CD4-positive, CD25-positive, alpha-beta regulatory T cell (primary cell): ENCODE data around the gene GSTA3. TPM values are rescaled to one million over a fixed set of nuclear protein-coding genes. Genes with fewer than 3 reads are reported as not detected.

Experiments used
- ATAC-seq, 2 donors: fragments of 150-1000 bp; cut with Tn5 transposase; one replicate each; pipeline ENCODE4 v1.10.0; 2021; ENCODE audit warnings: low read depth in 2 of 2, moderate number of reproducible peaks in 2 of 2, moderate library complexity in 1 of 2
- DNase-seq, 3 donors: peaks; one replicate each; pipeline versions ENCODE4 v3.0.0 to v3.0.0-alpha.2; 2012 to 2022; ENCODE audit warnings: mixed read lengths in 1 of 3
- H3K27ac ChIP-seq: one replicate; pipeline ENCODE4 v1.7.0; 2013; ENCODE audit warnings: mild to moderate bottlenecking, low read length; ENCODE audit not compliant: insufficient read depth, poor library complexity, severe bottlenecking
- H3K27me3 ChIP-seq: one replicate; pipeline ENCODE4 v1.7.0; 2013; ENCODE audit warnings: low read length; ENCODE audit not compliant: control insufficient read depth, insufficient read depth
- H3K36me3 ChIP-seq: one replicate; pipeline ENCODE4 v1.7.0; 2013; ENCODE audit warnings: mild to moderate bottlenecking, low read length, moderate library complexity; ENCODE audit not compliant: control insufficient read depth, insufficient read depth
- H3K4me1 ChIP-seq: 2 replicates; pipeline ENCODE4 v1.7.0; 2013; ENCODE audit warnings: mild to moderate bottlenecking, low read length; ENCODE audit not compliant: insufficient read depth, control insufficient read depth, poor library complexity, severe bottlenecking
- H3K4me3 ChIP-seq: one replicate; pipeline ENCODE4 v1.7.0; 2013; ENCODE audit warnings: low read depth, mild to moderate bottlenecking, low read length, moderate library complexity
- H3K9me3 ChIP-seq, 2 experiments: 1 replicate in 1 of 2; 2 replicates in 1 of 2; pipeline ENCODE4 v1.7.0; 2013; ENCODE audit warnings: low read length in 2 of 2, mild to moderate bottlenecking in 1 of 2, moderate library complexity in 1 of 2; ENCODE audit not compliant: control insufficient read depth in 2 of 2
- H3K27ac Mint-ChIP-seq, 3 donors: one replicate each; pipeline ENCODE4 v1.8.0; 2020 to 2022; ENCODE audit warnings: mild to moderate bottlenecking in 3 of 3, mixed read lengths in 3 of 3, moderate library complexity in 2 of 3
- H3K27me3 Mint-ChIP-seq: one replicate; pipeline ENCODE4 v1.8.0; 2022; ENCODE audit warnings: mild to moderate bottlenecking, mixed read lengths
- H3K36me3 Mint-ChIP-seq: one replicate; pipeline ENCODE4 v1.8.0; 2020; ENCODE audit warnings: mixed read lengths
- H3K4me1 Mint-ChIP-seq, 4 donors: one replicate each; pipeline ENCODE4 v1.8.0; 2020 to 2022; ENCODE audit warnings: mixed read lengths in 4 of 4, mild to moderate bottlenecking in 1 of 4
- H3K4me3 Mint-ChIP-seq, 4 donors: one replicate each; pipeline ENCODE4 v1.8.0; 2020 to 2022; ENCODE audit warnings: mild to moderate bottlenecking in 4 of 4, mixed read lengths in 4 of 4, moderate library complexity in 3 of 4
- H3K9me3 Mint-ChIP-seq, 7 donors: one replicate each; pipeline ENCODE4 v1.8.0; 2020 to 2022; ENCODE audit warnings: mixed read lengths in 7 of 7, mild to moderate bottlenecking in 3 of 7, moderate library complexity in 2 of 7
- polyA plus RNA-seq, 4 donors: library from polyadenylated mRNA; unstranded; fragments of 300-500 nt; fragmentation: Illumina TruSeq; gene quantifications; one replicate each; pipeline ENCODE4 v1.2.3, GENCODE V29; 2021
- total RNA-seq: library from RNA; stranded (reverse); gene quantifications from one replicate; pipeline ENCODE4 v1.2.3, GENCODE V29; 2022

GSTA3 gene
- total and polyA plus RNA-seq, 5 donors from 2014 or later, result not detected

DNA sequence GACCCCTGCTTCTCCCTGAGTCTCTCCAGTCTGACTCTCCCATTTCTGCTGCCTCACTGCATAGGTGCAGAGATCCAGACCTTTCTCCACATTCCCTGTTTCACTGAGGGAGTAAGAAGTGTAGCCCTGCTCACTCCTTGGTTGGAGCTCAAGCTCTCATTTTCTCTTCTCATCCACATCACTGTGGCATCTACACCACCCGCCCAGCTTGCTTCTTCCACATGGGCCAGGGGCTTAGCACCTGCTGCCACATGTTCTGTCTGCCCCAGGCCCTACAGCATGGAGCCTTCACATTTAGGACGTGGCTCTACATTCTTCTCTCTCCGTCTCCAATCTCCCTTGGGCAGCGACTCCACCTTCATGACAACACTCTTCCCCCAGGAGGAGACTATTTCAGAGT lies 60.4 kb downstream of the GSTA3 start:
- no peaks in the 10 kb centered on the region for H3K4me1 Mint-ChIP-seq
- Histone ChIP-seq H3K4me3 (no peak overlapping the region), H3K36me3 (no peaks in the 10 kb centered on the region), H3K9me3 (no peaks in the 10 kb centered on the region), H3K27me3 (peaks cover 6% of the 10 kb centered on the region), H3K4me1 (no peaks in the 10 kb centered on the region), H3K27ac (no peak overlapping the region)
- DNase-seq (no peak), ATAC-seq (no peak)
- peaks cover 0 to 6% (median 2%) of the 10 kb centered on the region in 7 donors for H3K9me3 Mint-ChIP-seq
- H3K4me3 Mint-ChIP-seq, result no peak overlapping the region
- H3K27ac Mint-ChIP-seq, result no peak overlapping the region
- H3K27me3 Mint-ChIP-seq, result peaks cover 45% of the 10 kb centered on the region
- H3K36me3 Mint-ChIP-seq, result no peaks in the 10 kb centered on the region

Other genes starting within 250 kb of the GSTA3 start
- 8.0 TPM for gene TMEM14A, start 238.6 kb downstream of the GSTA3 start, total RNA-seq
- gene TMEM14A, start 238.6 kb downstream of the GSTA3 start, polyA plus RNA-seq, result 10 to 100 TPM; 29.7 to 55.0 (median 43.1) TPM
- gene GSTA2, start 146.2 kb downstream of the GSTA3 start, total RNA-seq, result not detected
- gene GSTA2, start 146.2 kb downstream of the GSTA3 start, polyA plus RNA-seq, result not detected
- not detected for gene GSTA1, start 105.9 kb downstream of the GSTA3 start, total RNA-seq
- gene GSTA1, start 105.9 kb downstream of the GSTA3 start, polyA plus RNA-seq, result not detected
- not detected for gene GSTA5, start 68.9 kb downstream of the GSTA3 start, total RNA-seq
- not detected for gene GSTA5, start 68.9 kb downstream of the GSTA3 start, polyA plus RNA-seq
- 1.4 TPM for gene GSTA4, start 85.6 kb upstream of the GSTA3 start, total RNA-seq
- 1 to 10 TPM; 1.1 to 4.1 (median 1.2) TPM for gene GSTA4, start 85.6 kb upstream of the GSTA3 start, polyA plus RNA-seq
- gene CILK1, start 152.1 kb upstream of the GSTA3 start, total RNA-seq, result 9.1 TPM
- gene CILK1, start 152.1 kb upstream of the GSTA3 start, polyA plus RNA-seq, result 1 to 10 TPM; 3.9 to 6.2 (median 5.1) TPM
- gene FBXO9, start 155.7 kb upstream of the GSTA3 start, total RNA-seq, result 78.3 TPM
- gene FBXO9, start 155.7 kb upstream of the GSTA3 start, polyA plus RNA-seq, result 10 to 100 TPM; 44.1 to 48.5 (median 44.3) TPM
- gene GCM1, start 239.1 kb upstream of the GSTA3 start, total RNA-seq, result 0.22 TPM
- under 1 TPM in 2 of 4 donors, not detected in 2; 0.09 to 0.10 TPM for gene GCM1, start 239.1 kb upstream of the GSTA3 start, polyA plus RNA-seq